ENCODE data around the gene SNRPA.

SNRPA gene

DNA sequence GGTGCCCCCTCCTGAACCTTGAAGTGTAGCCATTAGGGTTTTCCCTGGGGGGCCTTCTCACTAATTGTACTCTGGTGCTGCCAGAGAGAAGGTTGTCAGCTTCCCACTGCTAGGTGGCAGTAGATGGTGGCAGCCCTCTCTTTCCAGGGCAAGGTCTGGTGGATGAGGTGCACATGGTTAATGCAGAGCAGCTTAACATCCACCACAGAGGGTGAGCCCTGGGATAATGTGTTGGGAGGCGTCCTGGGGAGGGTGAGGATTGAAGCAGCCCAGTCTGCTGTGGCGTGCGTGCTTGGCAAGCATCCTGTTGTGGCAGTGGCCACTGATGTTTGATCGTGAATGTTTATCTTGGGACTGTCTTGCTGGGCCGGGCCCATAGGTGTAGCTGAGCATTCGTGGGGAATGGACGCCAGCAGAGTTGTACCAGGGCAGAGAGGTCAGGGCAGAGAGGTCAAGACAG lies 53.8 kb downstream of the SNRPA start:
- peak; percentile 49 for DNase-seq
- Histone ChIP-seq H3K9me3 (ENCODE audit: severe bottlenecking) (no peaks in the 10 kb centered on the region), H3K27me3 (ENCODE audit: insufficient read depth, low read depth, severe bottlenecking) (no peaks in the 10 kb centered on the region), H3K4me3 (ENCODE audit: low read depth, low read length) (no peak overlapping the region), H3K36me3 (peaks cover 94% of the 10 kb centered on the region), H3K27ac (peak overlapping the region; percentile 28; the same call in 1 of the 2 replicates)
- TF ChIP-seq, protein P1, sequence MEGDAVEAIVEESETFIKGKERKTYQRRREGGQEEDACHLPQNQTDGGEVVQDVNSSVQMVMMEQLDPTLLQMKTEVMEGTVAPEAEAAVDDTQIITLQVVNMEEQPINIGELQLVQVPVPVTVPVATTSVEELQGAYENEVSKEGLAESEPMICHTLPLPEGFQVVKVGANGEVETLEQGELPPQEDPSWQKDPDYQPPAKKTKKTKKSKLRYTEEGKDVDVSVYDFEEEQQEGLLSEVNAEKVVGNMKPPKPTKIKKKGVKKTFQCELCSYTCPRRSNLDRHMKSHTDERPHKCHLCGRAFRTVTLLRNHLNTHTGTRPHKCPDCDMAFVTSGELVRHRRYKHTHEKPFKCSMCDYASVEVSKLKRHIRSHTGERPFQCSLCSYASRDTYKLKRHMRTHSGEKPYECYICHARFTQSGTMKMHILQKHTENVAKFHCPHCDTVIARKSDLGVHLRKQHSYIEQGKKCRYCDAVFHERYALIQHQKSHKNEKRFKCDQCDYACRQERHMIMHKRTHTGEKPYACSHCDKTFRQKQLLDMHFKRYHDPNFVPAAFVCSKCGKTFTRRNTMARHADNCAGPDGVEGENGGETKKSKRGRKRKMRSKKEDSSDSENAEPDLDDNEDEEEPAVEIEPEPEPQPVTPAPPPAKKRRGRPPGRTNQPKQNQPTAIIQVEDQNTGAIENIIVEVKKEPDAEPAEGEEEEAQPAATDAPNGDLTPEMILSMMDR (IDR thresholded peaks at IDR 0.05; ENCODE audit: low read depth, low read length) = peak; percentile 31; the same call in 1 of the 2 replicates

DNA sequence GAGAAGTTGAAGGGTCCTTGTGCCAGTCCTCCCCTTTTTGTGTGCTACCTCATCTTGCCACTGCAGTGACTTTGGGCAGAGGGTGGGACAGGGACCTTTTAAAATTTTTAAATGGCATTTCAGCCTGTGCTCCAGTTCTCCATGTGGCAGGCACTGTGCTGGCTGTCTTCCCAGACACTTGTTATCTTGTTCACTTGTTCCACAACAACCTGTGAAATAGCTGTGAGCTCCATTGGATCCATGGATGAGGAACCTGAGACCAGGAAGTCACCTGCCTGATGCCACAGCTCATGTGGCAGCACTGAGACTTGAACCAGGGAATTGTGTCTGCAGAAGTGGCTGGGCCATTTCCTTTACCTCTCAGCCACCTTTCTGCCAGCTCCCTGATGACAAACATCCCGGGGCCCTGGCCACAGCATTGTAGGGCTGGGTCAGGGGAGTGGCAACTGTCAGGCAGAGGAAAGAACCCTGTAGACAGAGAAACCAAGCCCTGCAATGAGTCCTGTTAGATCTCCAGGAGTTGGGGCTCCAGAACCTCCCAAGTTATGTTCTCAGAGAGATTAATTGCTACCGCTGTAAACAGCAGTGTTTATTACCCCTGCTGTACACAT lies 54.4 kb downstream of the SNRPA start:
- DNase-seq = no peak
- Histone ChIP-seq H3K27me3 (ENCODE audit: insufficient read depth, low read depth, severe bottlenecking) (no peaks in the 10 kb centered on the region), H3K9me3 (ENCODE audit: severe bottlenecking) (no peaks in the 10 kb centered on the region), H3K36me3 (peaks cover 92% of the 10 kb centered on the region), H3K4me3 (ENCODE audit: low read depth, low read length) (no peak overlapping the region), H3K27ac (no peak overlapping the region; the same call in 1 of the 2 replicates)
- TF ChIP-seq, protein P1 (IDR thresholded peaks at IDR 0.05; ENCODE audit: low read depth, low read length) = no peak

DNA sequence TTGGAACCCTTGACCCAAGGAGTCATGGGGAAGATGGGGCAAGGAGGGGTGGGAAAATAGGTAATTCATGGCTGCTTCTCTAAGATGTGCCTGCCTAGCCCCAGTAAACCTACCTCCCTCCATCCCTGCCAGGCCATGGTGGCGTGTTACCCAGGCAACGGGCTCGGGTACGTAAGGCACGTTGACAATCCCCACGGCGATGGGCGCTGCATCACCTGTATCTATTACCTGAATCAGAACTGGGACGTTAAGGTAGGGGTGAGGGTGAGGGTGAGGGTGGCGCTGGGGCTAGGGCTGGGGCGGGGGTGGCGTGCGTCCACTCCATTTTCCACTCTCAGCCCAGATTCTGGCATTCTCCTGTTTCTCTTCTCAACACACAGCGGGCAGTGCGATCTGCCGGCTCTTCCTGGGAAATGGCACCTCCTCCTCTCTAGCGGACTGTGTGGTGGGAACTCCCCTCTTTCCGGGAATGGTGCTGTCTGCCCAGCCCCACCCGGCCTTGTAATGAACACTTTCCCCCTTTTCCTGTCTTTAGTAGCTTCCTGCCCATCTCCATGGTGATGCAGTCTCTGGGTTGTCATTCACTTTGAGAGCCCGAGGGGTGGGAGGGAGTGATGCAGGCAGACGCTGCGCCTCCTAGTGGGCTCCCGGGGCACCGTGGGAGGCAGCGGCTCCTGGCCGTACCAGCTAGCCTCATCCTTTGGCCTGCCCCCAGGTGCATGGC lies 55.6 kb downstream of the SNRPA start:
- Histone ChIP-seq H3K27ac (no peak overlapping the region), H3K9me3 (ENCODE audit: severe bottlenecking) (no peaks in the 10 kb centered on the region), H3K4me3 (ENCODE audit: low read depth, low read length) (no peak overlapping the region), H3K27me3 (ENCODE audit: insufficient read depth, low read depth, severe bottlenecking) (no peaks in the 10 kb centered on the region), H3K36me3 (peaks cover 80% of the 10 kb centered on the region)
- DNase-seq = peak; percentile 81
- TF ChIP-seq, protein P1 (IDR thresholded peaks at IDR 0.05; ENCODE audit: low read depth, low read length) = peak; percentile 91

DNA sequence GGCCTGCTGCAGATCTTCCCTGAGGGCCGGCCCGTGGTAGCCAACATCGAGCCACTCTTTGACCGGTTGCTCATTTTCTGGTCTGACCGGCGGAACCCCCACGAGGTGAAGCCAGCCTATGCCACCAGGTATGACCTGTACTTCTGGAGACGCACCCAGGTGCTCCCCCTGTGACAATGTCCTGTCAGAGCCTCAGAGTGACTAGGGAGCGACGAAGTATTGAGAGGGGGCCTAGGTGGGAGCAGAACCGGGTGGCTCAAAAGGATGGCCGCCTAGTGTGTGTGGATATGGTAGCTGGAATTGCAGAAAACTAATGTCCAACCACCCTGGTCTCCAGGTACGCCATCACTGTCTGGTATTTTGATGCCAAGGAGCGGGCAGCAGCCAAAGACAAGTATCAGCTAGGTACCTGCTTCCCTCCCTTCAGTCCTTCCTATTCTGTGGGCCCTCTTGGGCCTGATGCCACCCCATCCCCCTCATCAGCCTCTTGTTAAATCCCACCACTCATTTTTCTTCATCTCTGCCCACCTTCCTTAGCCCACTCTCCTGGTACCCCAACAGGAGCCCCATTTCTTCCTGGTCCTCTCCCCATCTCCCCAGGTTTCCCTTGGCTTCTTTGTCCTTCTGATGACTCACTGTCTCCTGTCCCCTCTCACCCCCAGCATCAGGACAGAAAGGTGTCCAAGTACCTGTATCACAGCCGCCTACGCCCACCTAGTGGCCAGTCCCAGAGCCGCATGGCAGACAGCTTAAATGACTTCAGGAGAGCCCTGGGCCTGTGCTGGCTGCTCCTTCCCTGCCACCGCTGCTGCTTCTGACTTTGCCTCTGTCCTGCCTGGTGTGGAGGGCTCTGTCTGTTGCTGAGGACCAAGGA lies 56.4 kb downstream of the SNRPA start:
- Histone ChIP-seq H3K4me3 (ENCODE audit: low read depth, low read length) (no peak overlapping the region), H3K36me3 (peaks cover 72% of the 10 kb centered on the region), H3K9me3 (ENCODE audit: severe bottlenecking) (no peaks in the 10 kb centered on the region), H3K27ac (no peak overlapping the region), H3K27me3 (ENCODE audit: insufficient read depth, low read depth, severe bottlenecking) (no peaks in the 10 kb centered on the region)
- DNase-seq = peak; percentile 73
- TF ChIP-seq, protein P1 (IDR thresholded peaks at IDR 0.05; ENCODE audit: low read depth, low read length) = peak; percentile 50

DNA sequence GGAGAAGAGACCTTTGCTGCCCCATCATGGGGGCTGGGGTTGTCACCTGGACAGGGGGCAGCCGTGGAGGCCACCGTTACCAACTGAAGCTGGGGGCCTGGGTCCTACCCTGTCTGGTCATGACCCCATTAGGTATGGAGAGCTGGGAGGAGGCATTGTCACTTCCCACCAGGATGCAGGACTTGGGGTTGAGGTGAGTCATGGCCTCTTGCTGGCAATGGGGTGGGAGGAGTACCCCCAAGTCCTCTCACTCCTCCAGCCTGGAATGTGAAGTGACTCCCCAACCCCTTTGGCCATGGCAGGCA lies 57.0 kb downstream of the SNRPA start:
- Histone ChIP-seq H3K9me3 (ENCODE audit: severe bottlenecking) (no peaks in the 10 kb centered on the region), H3K36me3 (peaks cover 66% of the 10 kb centered on the region), H3K27ac (no peak overlapping the region), H3K27me3 (ENCODE audit: insufficient read depth, low read depth, severe bottlenecking) (no peaks in the 10 kb centered on the region), H3K4me3 (ENCODE audit: low read depth, low read length) (no peak overlapping the region)
- no peak for DNase-seq
- TF ChIP-seq, protein P1 (IDR thresholded peaks at IDR 0.05; ENCODE audit: low read depth, low read length) = no peak
